T47D (cell line): ENCODE results near the gene DCHS1.

Source experiments
- DNase-seq, 2 experiments: peaks; one replicate each; pipeline versions ENCODE4 v3.0.0 to v3.0.0-alpha.2; 2011 to 2012; ENCODE audit warnings: low read depth in 1 of 2, low spot score in 1 of 2
- JUND ChIP-seq: IDR thresholded peaks from 2 replicates; pipeline ENCODE4 v1.6.1; 2012; ENCODE audit warnings: low read depth
- in situ Hi-C: cut with HindIII; loops from 2 replicates; pipeline ENCODE4 v1.10.0; 2016; ENCODE audit warnings: low sequenced_read_pairs, low pct_unique_long_range_greater_than_20kb

DCHS1 gene

GRCh38 chr11:6682936-6683861 is 27.6 kb upstream of the DCHS1 start, which contains the start of gene MRPL17:
MRPL17 (minus strand) TSS chr11:6683340; CDS start chr11:6683296, 44 bp downstream.
- in situ Hi-C loops, result no loop called here
- no peak for TF ChIP-seq JUND
- peak; percentile 89 to 98 for DNase-seq

- no peak for DNase-seq
- in situ Hi-C loops, result no loop called here
- TF ChIP-seq JUND, result no peak
These were observed 27.0 kb upstream of the DCHS1 start for GRCh38 chr11:6682591-6682935.

GRCh38 chr11:6681949-6682348 is 26.3 kb upstream of the DCHS1 start:
- TF ChIP-seq JUND, result no peak
- DNase-seq, result no peak
- in situ Hi-C loops, result no loop called here

- in situ Hi-C loops, result no loop called here
- no peak for DNase-seq
- TF ChIP-seq JUND, result no peak
These were observed 25.9 kb upstream of the DCHS1 start for GRCh38 chr11:6681505-6681904.

GRCh38 chr11:6677018-6677417 is 21.4 kb upstream of the DCHS1 start:
- in situ Hi-C loops, result no loop called here
- DNase-seq, result no peak
- TF ChIP-seq JUND, result no peak

GRCh38 chr11:6674862-6675261 is 19.3 kb upstream of the DCHS1 start:
- TF ChIP-seq JUND, result no peak
- DNase-seq, result no peak
- in situ Hi-C loops, result no loop called here

- DNase-seq, result no peak
- no peak for TF ChIP-seq JUND
- in situ Hi-C loops, result no loop called here
These were observed 18.6 kb upstream of the DCHS1 start for GRCh38 chr11:6674219-6674597.

- DNase-seq, result no peak
- in situ Hi-C loops, result no loop called here
- no peak for TF ChIP-seq JUND
These were observed 18.1 kb upstream of the DCHS1 start for GRCh38 chr11:6673523-6674218.

- no peak for DNase-seq
These were observed 16.4 kb upstream of the DCHS1 start for GRCh38 chr11:6671991-6672390.

GRCh38 chr11:6670202-6670830 is 14.7 kb upstream of the DCHS1 start:
- TF ChIP-seq JUND, result no peak
- in situ Hi-C loops, result no loop called here
- DNase-seq, result no peak

More at GRCh38 chr11:6671991-6672390, 16.4 kb upstream of the DCHS1 start:
- TF ChIP-seq JUND, result no peak
- in situ Hi-C loops, result no loop called here

GRCh38 chr11:6667733-6668374 is 12.2 kb upstream of the DCHS1 start:
- DNase-seq, result peak in 1 of 2 experiments; percentile 51
- in situ Hi-C loops, result no loop called here
- TF ChIP-seq JUND, result no peak
